Small intestine (tissue), 7 donors: Measurements from ENCODE around the gene NAPG. TPM values are rescaled to one million over a fixed set of nuclear protein-coding genes. Genes with fewer than 3 reads are reported as not detected.
"Not testable (repeated sequence)": the region's sequence is repeated elsewhere in the genome, so short reads cannot be mapped to it uniquely, and the experiment has no call there.

Experiments used
- DNase-seq, 2 donors: peaks; one replicate each; pipeline versions ENCODE4 v3.0.0 to v3.0.0-alpha.2; 2013
- FAIRE-seq: peaks from 2 replicates; lab custom pipeline; 2012; peaks lifted over from hg19 to GRCh38; lab: Jason Lieb, UNC
- H3K27ac ChIP-seq, 3 donors: one replicate each; pipeline ENCODE4 v1.5.1; 2013; ENCODE audit warnings: low read length in 2 of 3, mild to moderate bottlenecking in 2 of 3, control low read depth in 1 of 3, inconsistent platforms in 1 of 3, low read depth in 1 of 3, moderate library complexity in 1 of 3
- H3K27me3 ChIP-seq, 3 donors: one replicate each; pipeline ENCODE4 v1.6.1; 2013; ENCODE audit warnings: low read length in 3 of 3, inconsistent platforms in 1 of 3; ENCODE audit not compliant: control insufficient read depth in 3 of 3, insufficient read depth in 3 of 3
- H3K36me3 ChIP-seq, 3 donors: one replicate each; pipeline ENCODE4 v1.6.1; 2013; ENCODE audit warnings: low read length in 3 of 3, inconsistent platforms in 1 of 3, low read depth in 1 of 3, mild to moderate bottlenecking in 1 of 3, moderate library complexity in 1 of 3; ENCODE audit not compliant: control insufficient read depth in 3 of 3, insufficient read depth in 2 of 3
- H3K4me1 ChIP-seq, 3 donors: one replicate each; pipeline ENCODE4 v1.6.1; 2013; ENCODE audit warnings: low read length in 2 of 3, inconsistent platforms in 1 of 3, low read depth in 1 of 3, mild to moderate bottlenecking in 1 of 3, moderate library complexity in 1 of 3; ENCODE audit not compliant: control insufficient read depth in 3 of 3, insufficient read depth in 2 of 3
- H3K4me3 ChIP-seq, 3 donors: one replicate each; pipeline ENCODE4 v1.5.1; 2013; ENCODE audit warnings: low read length in 3 of 3, control low read depth in 1 of 3, inconsistent platforms in 1 of 3, low read depth in 1 of 3, mild to moderate bottlenecking in 1 of 3, moderate library complexity in 1 of 3
- H3K9me3 ChIP-seq, 2 donors: one replicate each; pipeline ENCODE4 v1.6.1; 2013; ENCODE audit warnings: low read depth in 1 of 2, low read length in 1 of 2; ENCODE audit not compliant: control insufficient read depth in 2 of 2, insufficient read depth in 1 of 2
- WGBS, 3 donors: extraction: QIAGEN DNeasy Blood & Tissue Kit; methylation state at CpG; one replicate each; pipeline ENCODE4 v1.1.7; 2013; 5-methylcytosine and 5-hydroxymethylcytosine counted together
- polyA plus RNA-seq, 4 donors: library from polyadenylated mRNA; stranded (reverse) in 3 of 4; unstranded in 1 of 4; fragments of 200-250 nt in 3 of 4; fragments of 120-200 nt in 1 of 4; gene quantifications; one replicate each; pipeline versions ENCODE4 v1.2.1 to v1.2.3, GENCODE V29; 2013
- donor health status: healthy with polysubstance abuse.
- donor health status: control.
- donor health status: control.
- donor health status: Bipolar disorder and iron deficiency.
- donor health status: healthy.

Gene NAPG
- polyA plus RNA-seq, 4 donors = 11.1 to 24.1 (median 16.3) TPM

- no peaks in the 10 kb centered on the region for H3K4me1 ChIP-seq
- DNase-seq (no peak), FAIRE-seq (no peak)
- no peak overlapping the region for H3K4me3 ChIP-seq
- H3K27me3 ChIP-seq = no peaks in the 10 kb centered on the region
- WGBS, 3 donors = 90 to 93% (median 91%) methylated on average over 9 of the region's 9 CpGs
- no peak overlapping the region for H3K27ac ChIP-seq
- H3K36me3 ChIP-seq = peaks cover 22 to 37% (median 27%) of the 10 kb centered on the region in 3 donors
- H3K9me3 ChIP-seq = no peaks in the 10 kb centered on the region
Measured at GRCh38 chr18:10544093-10544748, 18.4 kb downstream of the NAPG start.

- no peak for DNase-seq
- Histone ChIP-seq H3K36me3 (peaks cover 20 to 40% (median 21%) of the 10 kb centered on the region in 3 donors), H3K4me1 (no peaks in the 10 kb centered on the region), H3K4me3 (no peak overlapping the region), H3K27me3 (no peaks in the 10 kb centered on the region), H3K27ac (no peak overlapping the region), H3K9me3 (no peaks in the 10 kb centered on the region)
- WGBS, 3 donors = 82 to 89% (median 83%) methylated on average over 7 of the region's 7 CpGs
- no peak for FAIRE-seq
Measured at GRCh38 chr18:10546557-10547300, 20.9 kb downstream of the NAPG start.

- 65 to 78% (median 71%) methylated on average over 3 of the region's 3 CpGs for WGBS, 3 donors
- Histone ChIP-seq H3K4me3 (no peak overlapping the region), H3K4me1 (no peaks in the 10 kb centered on the region), H3K9me3 (no peaks in the 10 kb centered on the region), H3K27ac (peak overlapping the region in 1 of 3 donors; percentile 47), H3K36me3 (peaks cover 10 to 41% (median 21%) of the 10 kb centered on the region in 3 donors), H3K27me3 (no peaks in the 10 kb centered on the region)
- no peak for FAIRE-seq
- DNase-seq = peak in 1 of 2 donors; percentile 58
Measured at GRCh38 chr18:10552226-10552625, 26.4 kb downstream of the NAPG start.

- H3K27ac ChIP-seq, H3K27me3 ChIP-seq, DNase-seq, H3K4me3 ChIP-seq, H3K4me1 ChIP-seq, H3K9me3 ChIP-seq, FAIRE-seq: not testable (repeated sequence)
- 94 to 95% (median 94%) methylated on average over 10 of the region's 10 CpGs for WGBS, 3 donors
- H3K36me3 ChIP-seq = peaks cover 5 to 30% (median 10%) of the 10 kb centered on the region in 3 donors
Measured at GRCh38 chr18:10556251-10556650, 30.4 kb downstream of the NAPG start.

- peaks cover 3 to 27% (median 8%) of the 10 kb centered on the region in 3 donors for H3K36me3 ChIP-seq
- FAIRE-seq = no peak
Measured at GRCh38 chr18:10557085-10557677, 31.4 kb downstream of the NAPG start.

GRCh38 chr18:10558243-10558966 is 32.6 kb downstream of the NAPG start:
- Histone ChIP-seq H3K27ac (no peak overlapping the region), H3K36me3 (peaks cover 0 to 25% (median 6%) of the 10 kb centered on the region in 3 donors), H3K4me1 (peaks cover 0 to 7% (median 0%) of the 10 kb centered on the region in 3 donors), H3K9me3 (no peaks in the 10 kb centered on the region), H3K27me3 (no peaks in the 10 kb centered on the region), H3K4me3 (no peak overlapping the region)
- WGBS, 3 donors = 87 to 94% (median 92%) methylated on average over 6 of the region's 6 CpGs
- DNase-seq (no peak), FAIRE-seq (no peak)

More at GRCh38 chr18:10557085-10557677, 31.4 kb downstream of the NAPG start:
- DNase-seq = no peak
- Histone ChIP-seq H3K27ac (no peak overlapping the region), H3K27me3 (no peaks in the 10 kb centered on the region), H3K9me3 (no peaks in the 10 kb centered on the region), H3K4me1 (peaks cover 0 to 7% (median 0%) of the 10 kb centered on the region in 3 donors), H3K4me3 (no peak overlapping the region)
- WGBS, 3 donors = 96 to 97% (median 96%) methylated on average over 6 of the region's 6 CpGs

- WGBS, 3 donors = 90 to 91% (median 91%) methylated on average over 4 of the region's 4 CpGs
- Histone ChIP-seq H3K27ac (no peak overlapping the region), H3K4me3 (no peak overlapping the region), H3K9me3 (no peaks in the 10 kb centered on the region), H3K36me3 (peaks cover 0 to 24% (median 6%) of the 10 kb centered on the region in 3 donors), H3K4me1 (peaks cover 0 to 7% (median 0%) of the 10 kb centered on the region in 3 donors), H3K27me3 (no peaks in the 10 kb centered on the region)
- FAIRE-seq (no peak), DNase-seq (no peak)
Measured at GRCh38 chr18:10558967-10559298, 33.1 kb downstream of the NAPG start.
